GM12892 (cell line): Measurements from ENCODE around the gene TRPM4.

ENCODE experiments used
- POLR2AphosphoS5 ChIP-seq: IDR thresholded peaks from 2 replicates; pipeline ENCODE4 v1.6.1; 2011; ENCODE audit warnings: low read depth, low read length, control low read depth
- TAF1 ChIP-seq: IDR thresholded peaks from 2 replicates; pipeline ENCODE4 v1.6.1; 2011; ENCODE audit warnings: low read depth, mild to moderate bottlenecking, control low read depth, low read length, borderline replicate concordance

GRCh38 chr19:49210901-49211451, 53.4 kb downstream of the TRPM4 start:
- TF ChIP-seq POLR2AphosphoS5 (no peak), TAF1 (no peak)
